Cardiac muscle cell (in vitro differentiated cells and primary cell): ENCODE data around the gene HIF1AN. TPM values are rescaled to one million over a fixed set of nuclear protein-coding genes. Genes with fewer than 3 reads are reported as not detected.

Experiments
- DNase-seq, 2 donors: peaks; one replicate each; pipeline versions ENCODE4 v3.0.0 to v3.0.0-alpha.2; 2010 to 2017; ENCODE audit warnings: low read depth in 1 of 2, low spot score in 1 of 2
- H3K27ac ChIP-seq: fragments of 200-600 bp; sonication (generic); 2 replicates; pipeline ENCODE4 v1.5.1; 2016
- H3K27me3 ChIP-seq: fragments of 200-600 bp; sonication (generic); 2 replicates; pipeline ENCODE4 v1.6.0; 2016; ENCODE audit warnings: control low read depth
- H3K36me3 ChIP-seq: fragments of 200-600 bp; sonication (generic); 2 replicates; pipeline ENCODE4 v1.5.1; 2016; ENCODE audit warnings: control low read depth
- H3K4me1 ChIP-seq: fragments of 200-600 bp; sonication (generic); 2 replicates; pipeline ENCODE4 v1.8.1; 2017; ENCODE audit warnings: low read depth, mild to moderate bottlenecking, mixed run types
- H3K4me3 ChIP-seq: fragments of 200-600 bp; sonication (generic); 2 replicates; pipeline ENCODE4 v1.5.1; 2016; ENCODE audit warnings: mild to moderate bottlenecking
- H3K9me3 ChIP-seq: fragments of 200-600 bp; sonication (generic); 2 replicates; pipeline ENCODE4 v1.5.1; 2017; ENCODE audit warnings: low read depth, mild to moderate bottlenecking, control low read depth
- polyA plus RNA-seq: library from polyadenylated mRNA; unstranded; fragments of >200 nt; fragmentation: Nextera tagmentation; extraction: Ambion mirVana; gene quantifications from 2 replicates; pipeline ENCODE4 v1.2.1, GENCODE V29; 2016
- total RNA-seq: library from RNA; depleted of rRNA; stranded (reverse); fragments of >200 nt; gene quantifications from 2 replicates; pipeline ENCODE4 v1.2.3, GENCODE V29; 2016
- TF ChIP-seq, protein P1 (sequence below): IDR thresholded peaks from 2 replicates; pipeline ENCODE4 v1.5.1; 2012; ENCODE audit warnings: low read depth, mild to moderate bottlenecking, low read length

HIF1AN gene
- total and polyA plus RNA-seq, 2 experiments from 2014 or later = 20.3 to 40.2 TPM

DNA sequence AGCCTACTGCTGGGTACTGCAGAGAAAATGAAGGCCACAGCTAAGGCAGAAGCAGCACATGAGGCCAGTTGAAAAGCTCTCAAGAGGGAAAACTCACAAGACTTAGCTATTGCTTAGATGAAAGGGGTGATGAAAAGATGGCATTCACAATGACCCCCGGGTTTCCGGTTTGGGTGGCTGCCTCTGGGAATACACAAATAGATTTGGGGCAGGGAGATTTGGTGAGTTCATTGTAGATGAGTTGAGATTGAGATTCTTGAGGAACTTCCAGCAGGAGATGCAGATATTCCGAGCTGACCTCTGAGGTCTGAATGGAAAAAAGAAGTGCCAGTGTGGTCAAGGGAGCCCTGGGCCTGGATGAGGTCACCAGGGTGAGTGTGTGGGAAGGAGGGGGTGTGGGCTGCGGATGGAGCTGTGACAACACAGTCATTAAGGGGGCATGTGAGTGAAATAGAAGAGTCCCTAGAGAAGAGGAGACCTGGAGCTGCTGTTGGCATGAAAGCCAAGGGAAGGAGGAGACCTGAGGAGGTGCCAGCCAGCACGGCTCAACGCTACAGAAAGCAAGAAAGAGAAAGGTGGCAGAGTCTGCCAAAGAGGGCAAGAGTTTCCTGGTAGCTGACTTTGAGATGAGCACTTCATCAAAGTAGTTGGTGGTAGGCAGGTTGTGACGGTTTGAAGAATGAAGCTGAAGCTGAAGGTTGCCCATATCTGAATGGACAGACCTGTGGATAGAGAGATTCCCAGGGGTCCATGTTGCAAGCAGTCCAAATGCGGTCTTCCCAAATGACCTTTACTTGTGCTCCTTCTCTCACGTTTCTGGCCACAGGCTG is 43.7 kb downstream of the HIF1AN start:
- Histone ChIP-seq H3K27me3 (peaks cover 48% of the 10 kb centered on the region), H3K9me3 (no peaks in the 10 kb centered on the region), H3K4me1 (no peaks in the 10 kb centered on the region), H3K4me3 (no peak overlapping the region), H3K36me3 (no peaks in the 10 kb centered on the region), H3K27ac (no peak overlapping the region)
- TF ChIP-seq, protein P1, sequence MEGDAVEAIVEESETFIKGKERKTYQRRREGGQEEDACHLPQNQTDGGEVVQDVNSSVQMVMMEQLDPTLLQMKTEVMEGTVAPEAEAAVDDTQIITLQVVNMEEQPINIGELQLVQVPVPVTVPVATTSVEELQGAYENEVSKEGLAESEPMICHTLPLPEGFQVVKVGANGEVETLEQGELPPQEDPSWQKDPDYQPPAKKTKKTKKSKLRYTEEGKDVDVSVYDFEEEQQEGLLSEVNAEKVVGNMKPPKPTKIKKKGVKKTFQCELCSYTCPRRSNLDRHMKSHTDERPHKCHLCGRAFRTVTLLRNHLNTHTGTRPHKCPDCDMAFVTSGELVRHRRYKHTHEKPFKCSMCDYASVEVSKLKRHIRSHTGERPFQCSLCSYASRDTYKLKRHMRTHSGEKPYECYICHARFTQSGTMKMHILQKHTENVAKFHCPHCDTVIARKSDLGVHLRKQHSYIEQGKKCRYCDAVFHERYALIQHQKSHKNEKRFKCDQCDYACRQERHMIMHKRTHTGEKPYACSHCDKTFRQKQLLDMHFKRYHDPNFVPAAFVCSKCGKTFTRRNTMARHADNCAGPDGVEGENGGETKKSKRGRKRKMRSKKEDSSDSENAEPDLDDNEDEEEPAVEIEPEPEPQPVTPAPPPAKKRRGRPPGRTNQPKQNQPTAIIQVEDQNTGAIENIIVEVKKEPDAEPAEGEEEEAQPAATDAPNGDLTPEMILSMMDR = no peak
- no peak for DNase-seq

GRCh38 chr10:100586959-100587358 is 51.2 kb downstream of the HIF1AN start:
- Histone ChIP-seq H3K9me3 (no peaks in the 10 kb centered on the region), H3K36me3 (no peaks in the 10 kb centered on the region), H3K27ac (no peak overlapping the region), H3K4me3 (no peak overlapping the region), H3K4me1 (no peaks in the 10 kb centered on the region), H3K27me3 (peaks cover 48% of the 10 kb centered on the region)
- no peak for DNase-seq
- TF ChIP-seq, protein P1 = no peak

GRCh38 chr10:100598166-100598565 is 62.4 kb downstream of the HIF1AN start:
- Histone ChIP-seq H3K27me3 (no peaks in the 10 kb centered on the region), H3K4me1 (no peaks in the 10 kb centered on the region), H3K36me3 (no peaks in the 10 kb centered on the region), H3K27ac (no peak overlapping the region), H3K9me3 (no peaks in the 10 kb centered on the region), H3K4me3 (no peak overlapping the region)
- TF ChIP-seq, protein P1 = no peak
- no peak for DNase-seq

DNA sequence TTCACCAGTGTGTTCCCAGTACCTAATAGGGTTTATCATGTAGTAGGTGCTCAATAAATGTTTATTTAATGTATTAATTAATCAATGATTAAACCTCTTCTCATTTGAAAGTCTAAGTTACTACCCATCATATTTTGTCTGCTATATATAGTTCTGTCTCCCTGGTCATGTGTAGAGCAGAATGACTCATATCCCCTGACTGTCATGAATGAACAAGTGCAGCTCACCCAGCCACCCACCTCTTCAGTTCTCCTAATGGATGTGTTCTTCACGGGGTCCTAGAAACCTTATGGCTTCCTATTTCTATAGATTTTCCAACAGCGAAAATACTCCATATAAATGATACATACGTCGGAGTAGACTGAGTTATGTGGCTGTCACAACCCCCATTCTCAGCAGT is 64.5 kb downstream of the HIF1AN start:
- H3K9me3 ChIP-seq = no peaks in the 10 kb centered on the region
- H3K4me3 ChIP-seq = no peak overlapping the region
- no peaks in the 10 kb centered on the region for H3K36me3 ChIP-seq
- TF ChIP-seq, protein P1 = no peak
- no peak for DNase-seq
- H3K4me1 ChIP-seq = no peaks in the 10 kb centered on the region
- no peak overlapping the region for H3K27ac ChIP-seq
- H3K27me3 ChIP-seq = no peaks in the 10 kb centered on the region

DNA sequence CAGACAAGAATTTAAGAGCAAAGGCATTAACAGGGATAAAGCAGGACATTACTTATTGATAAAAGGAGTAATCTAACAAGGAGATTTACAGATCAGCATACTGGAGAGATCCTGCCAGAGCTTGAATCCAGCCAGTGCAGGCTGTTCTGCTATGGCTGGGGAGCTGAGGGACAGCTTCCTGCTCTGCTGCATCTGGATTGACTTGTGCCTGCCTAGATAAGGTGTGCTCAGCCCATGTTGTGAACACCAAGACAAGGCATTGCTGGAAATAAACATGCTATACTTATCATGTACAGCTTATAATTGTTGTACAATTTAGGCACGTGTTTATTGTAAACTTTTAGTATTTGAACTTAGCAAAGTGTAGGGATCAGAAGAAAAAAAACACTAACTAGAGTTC is 71.7 kb downstream of the HIF1AN start:
- no peaks in the 10 kb centered on the region for H3K9me3 ChIP-seq
- H3K4me1 ChIP-seq = no peaks in the 10 kb centered on the region
- TF ChIP-seq, protein P1 = no peak
- H3K36me3 ChIP-seq = no peaks in the 10 kb centered on the region
- DNase-seq = no peak
- no peaks in the 10 kb centered on the region for H3K27me3 ChIP-seq
- H3K4me3 ChIP-seq = no peak overlapping the region
- no peak overlapping the region for H3K27ac ChIP-seq

Other genes with a start within 250 kb of the HIF1AN start
- gene BLOC1S2, start 249.3 kb upstream of the HIF1AN start, total RNA-seq = 14.7 and 22.1 TPM in 2 replicates
- 32.5 and 52.0 TPM in 2 replicates for gene BLOC1S2, start 249.3 kb upstream of the HIF1AN start, polyA plus RNA-seq
- not detected in 2 replicates for gene PKD2L1, start 205.7 kb upstream of the HIF1AN start, total RNA-seq
- gene PKD2L1, start 205.7 kb upstream of the HIF1AN start, polyA plus RNA-seq = not detected in 2 replicates
- 149 and 275 TPM in 2 replicates for gene SCD, start 188.7 kb upstream of the HIF1AN start, total RNA-seq
- 136 and 246 TPM in 2 replicates for gene SCD, start 188.7 kb upstream of the HIF1AN start, polyA plus RNA-seq
- gene WNT8B, start 72.9 kb upstream of the HIF1AN start, total RNA-seq = 0.07 TPM in 1 of 2 replicates, not detected in the other
- not detected in 2 replicates for gene WNT8B, start 72.9 kb upstream of the HIF1AN start, polyA plus RNA-seq
- gene SEC31B, start 16.1 kb upstream of the HIF1AN start, total RNA-seq = 8.0 and 13.2 TPM in 2 replicates
- 15.0 and 23.1 TPM in 2 replicates for gene SEC31B, start 16.1 kb upstream of the HIF1AN start, polyA plus RNA-seq
- gene NDUFB8, start 6.1 kb upstream of the HIF1AN start, total RNA-seq = 296 and 504 TPM in 2 replicates
- 577 and 748 TPM in 2 replicates for gene NDUFB8, start 6.1 kb upstream of the HIF1AN start, polyA plus RNA-seq
- gene PAX2, start 209.6 kb downstream of the HIF1AN start, total RNA-seq = not detected in 2 replicates
- not detected in 2 replicates for gene PAX2, start 209.6 kb downstream of the HIF1AN start, polyA plus RNA-seq